SJSA1 (cell line): ENCODE results near the gene STYK1. TPM values are rescaled to one million over a fixed set of nuclear protein-coding genes. Genes with fewer than 3 reads are reported as not detected.
"Not testable (repeated sequence)": the region's sequence is repeated elsewhere in the genome, so short reads cannot be mapped to it uniquely, and the experiment has no call there.

ENCODE experiments used
- DNase-seq, 2 experiments: peaks; one replicate each; pipeline ENCODE4 v3.0.0-alpha.2; 2015 to 2020; ENCODE audit warnings: low spot score in 2 of 2, low read depth in 1 of 2
- H3K27ac ChIP-seq: fragments of 250-450 bp; sonication (Bioruptor Pico); 2 replicates; pipeline ENCODE4 v1.5.1; 2020; ENCODE audit warnings: mild to moderate bottlenecking, moderate library complexity
- H3K27me3 ChIP-seq: fragments of 250-450 bp; sonication (Bioruptor Pico); replicated peaks from 2 replicates; pipeline ENCODE4 v1.5.1; 2020; ENCODE audit warnings: mild to moderate bottlenecking, moderate library complexity
- H3K36me3 ChIP-seq: fragments of 250-450 bp; sonication (Bioruptor Pico); 2 replicates; pipeline ENCODE4 v1.5.1; 2020; ENCODE audit warnings: mild to moderate bottlenecking
- H3K4me1 ChIP-seq: fragments of 250-450 bp; sonication (Bioruptor Pico); replicated peaks from 2 replicates; pipeline ENCODE4 v1.6.1; 2021; ENCODE audit warnings: mild to moderate bottlenecking
- H3K4me3 ChIP-seq: fragments of 250-450 bp; sonication (Bioruptor Pico); 2 replicates; pipeline ENCODE4 v1.5.1; 2020; ENCODE audit warnings: mild to moderate bottlenecking
- H3K9me3 ChIP-seq: fragments of 250-450 bp; sonication (Bioruptor Pico); replicated peaks from 2 replicates; pipeline ENCODE4 v1.5.1; 2020; ENCODE audit warnings: mild to moderate bottlenecking
- total RNA-seq: library from RNA; depleted of rRNA; stranded (reverse); fragments of >200 nt; shearing (Covaris generic); gene quantifications from 2 replicates; pipeline ENCODE4 v1.2.3, GENCODE V29; 2014

The STYK1 gene
- total RNA-seq, 1 experiment from 2014 or later = 6.3 TPM

GRCh38 chr12:10663869-10664268 lies 10.0 kb downstream of the STYK1 start:
- Histone ChIP-seq H3K9me3 (no peaks in the 10 kb centered on the region), H3K4me3 (no peak overlapping the region), H3K27ac (no peak overlapping the region), H3K27me3 (no peaks in the 10 kb centered on the region), H3K36me3 (no peaks in the 10 kb centered on the region), H3K4me1 (0 out of 2 replicates have a peak, but pooled peaks cover 4% of the 10 kb centered on the region)
- DNase-seq = no peak

GRCh38 chr12:10661338-10661737 lies 12.5 kb downstream of the STYK1 start:
- Histone ChIP-seq H3K4me1 (0 out of 2 replicates have a peak, but pooled peaks cover 4% of the 10 kb centered on the region), H3K27me3 (no peaks in the 10 kb centered on the region), H3K36me3 (no peaks in the 10 kb centered on the region), H3K9me3 (no peaks in the 10 kb centered on the region), H3K4me3 (no peak overlapping the region), H3K27ac (no peak overlapping the region)
- no peak for DNase-seq

GRCh38 chr12:10654003-10654402 lies 19.8 kb downstream of the STYK1 start:
- H3K4me3 ChIP-seq = no peak overlapping the region
- no peak overlapping the region for H3K27ac ChIP-seq
- H3K4me1 ChIP-seq = no peaks in the 10 kb centered on the region
- no peaks in the 10 kb centered on the region for H3K27me3 ChIP-seq
- H3K36me3 ChIP-seq = no peaks in the 10 kb centered on the region
- DNase-seq = no peak
- H3K9me3 ChIP-seq = no peaks in the 10 kb centered on the region

- Histone ChIP-seq H3K27me3 (no peaks in the 10 kb centered on the region), H3K4me1 (no peaks in the 10 kb centered on the region), H3K27ac (no peak overlapping the region), H3K4me3 (no peak overlapping the region), H3K9me3 (peaks cover 3% of the 10 kb centered on the region; the same call in 1 of the 2 replicates), H3K36me3 (no peaks in the 10 kb centered on the region)
- DNase-seq = no peak
Measured at GRCh38 chr12:10652192-10652591, 21.7 kb downstream of the STYK1 start.

GRCh38 chr12:10646576-10646975 lies 27.3 kb downstream of the STYK1 start:
- H3K36me3 ChIP-seq, H3K27me3 ChIP-seq, H3K27ac ChIP-seq, DNase-seq, H3K9me3 ChIP-seq, H3K4me3 ChIP-seq, H3K4me1 ChIP-seq: not testable (repeated sequence)

- Histone ChIP-seq H3K4me3 (no peak overlapping the region), H3K4me1 (peaks cover 9% of the 10 kb centered on the region), H3K27me3 (no peaks in the 10 kb centered on the region), H3K9me3 (peaks cover 7% of the 10 kb centered on the region), H3K36me3 (no peaks in the 10 kb centered on the region), H3K27ac (no peak overlapping the region)
- no peak for DNase-seq
Measured at GRCh38 chr12:10645910-10646309, 27.9 kb downstream of the STYK1 start.

- peak in 1 of 2 experiments; percentile 24 for DNase-seq
- H3K9me3 ChIP-seq = peaks cover 3% of the 10 kb centered on the region
Measured at GRCh38 chr12:10641735-10642500, 31.9 kb downstream of the STYK1 start.

GRCh38 chr12:10638728-10639127 lies 35.1 kb downstream of the STYK1 start:
- DNase-seq = no peak
- Histone ChIP-seq H3K4me1 (peaks cover 25% of the 10 kb centered on the region), H3K36me3 (no peaks in the 10 kb centered on the region), H3K9me3 (no peaks in the 10 kb centered on the region), H3K27ac (no peak overlapping the region), H3K4me3 (no peak overlapping the region), H3K27me3 (no peaks in the 10 kb centered on the region)

More at GRCh38 chr12:10641735-10642500, 31.9 kb downstream of the STYK1 start:
- Histone ChIP-seq H3K4me3 (no peak overlapping the region), H3K27ac (peak overlapping the region; percentile 33; the same call in 1 of the 2 replicates), H3K4me1 (peaks cover 9% of the 10 kb centered on the region), H3K27me3 (no peaks in the 10 kb centered on the region), H3K36me3 (no peaks in the 10 kb centered on the region)

GRCh38 chr12:10636611-10637010 lies 37.2 kb downstream of the STYK1 start:
- Histone ChIP-seq H3K27me3 (no peaks in the 10 kb centered on the region), H3K9me3 (no peaks in the 10 kb centered on the region), H3K4me1 (peaks cover 23% of the 10 kb centered on the region), H3K36me3 (no peaks in the 10 kb centered on the region; the same call in 1 of the 2 replicates), H3K27ac (no peak overlapping the region), H3K4me3 (no peak overlapping the region)
- no peak for DNase-seq

- H3K9me3 ChIP-seq = no peaks in the 10 kb centered on the region
- H3K4me1 ChIP-seq = peaks cover 19% of the 10 kb centered on the region
- H3K36me3 ChIP-seq = no peaks in the 10 kb centered on the region; the same call in 1 of the 2 replicates
- DNase-seq = no peak
- no peak overlapping the region for H3K4me3 ChIP-seq
- H3K27ac ChIP-seq = no peak overlapping the region
- H3K27me3 ChIP-seq = no peaks in the 10 kb centered on the region
Measured at GRCh38 chr12:10636124-10636523, 37.7 kb downstream of the STYK1 start.

- no peaks in the 10 kb centered on the region for H3K27me3 ChIP-seq
- H3K4me3 ChIP-seq = no peak overlapping the region
- no peak for DNase-seq
- no peaks in the 10 kb centered on the region for H3K9me3 ChIP-seq
- peaks cover 19% of the 10 kb centered on the region for H3K4me1 ChIP-seq
- no peaks in the 10 kb centered on the region; the same call in 1 of the 2 replicates for H3K36me3 ChIP-seq
- H3K27ac ChIP-seq = peak overlapping the region; percentile 93
Measured at GRCh38 chr12:10635306-10635705, 38.5 kb downstream of the STYK1 start.

- Histone ChIP-seq H3K4me1 (peaks cover 19% of the 10 kb centered on the region), H3K27ac (peak overlapping the region; percentile 93), H3K4me3 (no peak overlapping the region), H3K36me3 (no peaks in the 10 kb centered on the region; the same call in 1 of the 2 replicates), H3K9me3 (no peaks in the 10 kb centered on the region), H3K27me3 (no peaks in the 10 kb centered on the region)
- DNase-seq = peak; percentile 89 to 94
Measured at GRCh38 chr12:10634427-10634826, 39.4 kb downstream of the STYK1 start.

GRCh38 chr12:10633541-10633940 lies 40.3 kb downstream of the STYK1 start:
- Histone ChIP-seq H3K4me1 (peaks cover 19% of the 10 kb centered on the region), H3K9me3 (no peaks in the 10 kb centered on the region), H3K27ac (peak overlapping the region; percentile 93), H3K27me3 (no peaks in the 10 kb centered on the region), H3K36me3 (no peaks in the 10 kb centered on the region; the same call in 1 of the 2 replicates), H3K4me3 (no peak overlapping the region)
- no peak for DNase-seq

GRCh38 chr12:10632226-10632625 lies 41.6 kb downstream of the STYK1 start:
- no peak for DNase-seq

More at GRCh38 chr12:10632226-10632625, 41.6 kb downstream of the STYK1 start:
- Histone ChIP-seq H3K36me3 (no peaks in the 10 kb centered on the region; the same call in 1 of the 2 replicates), H3K27me3 (no peaks in the 10 kb centered on the region), H3K9me3 (no peaks in the 10 kb centered on the region), H3K4me1 (peaks cover 19% of the 10 kb centered on the region), H3K27ac (no peak overlapping the region), H3K4me3 (no peak overlapping the region)
